SJSA1 (cell line): ENCODE measurements around the gene AATK. TPM values are rescaled to one million over a fixed set of nuclear protein-coding genes. Genes with fewer than 3 reads are reported as not detected.

Experiments
- DNase-seq, 2 experiments: peaks; one replicate each; pipeline ENCODE4 v3.0.0-alpha.2; 2015 to 2020; ENCODE audit warnings: low spot score in 2 of 2, low read depth in 1 of 2
- H3K27ac ChIP-seq: fragments of 250-450 bp; sonication (Bioruptor Pico); 2 replicates; pipeline ENCODE4 v1.5.1; 2020; ENCODE audit warnings: mild to moderate bottlenecking, moderate library complexity
- H3K27me3 ChIP-seq: fragments of 250-450 bp; sonication (Bioruptor Pico); replicated peaks from 2 replicates; pipeline ENCODE4 v1.5.1; 2020; ENCODE audit warnings: mild to moderate bottlenecking, moderate library complexity
- H3K36me3 ChIP-seq: fragments of 250-450 bp; sonication (Bioruptor Pico); 2 replicates; pipeline ENCODE4 v1.5.1; 2020; ENCODE audit warnings: mild to moderate bottlenecking
- H3K4me1 ChIP-seq: fragments of 250-450 bp; sonication (Bioruptor Pico); replicated peaks from 2 replicates; pipeline ENCODE4 v1.6.1; 2021; ENCODE audit warnings: mild to moderate bottlenecking
- H3K4me3 ChIP-seq: fragments of 250-450 bp; sonication (Bioruptor Pico); 2 replicates; pipeline ENCODE4 v1.5.1; 2020; ENCODE audit warnings: mild to moderate bottlenecking
- H3K9me3 ChIP-seq: fragments of 250-450 bp; sonication (Bioruptor Pico); replicated peaks from 2 replicates; pipeline ENCODE4 v1.5.1; 2020; ENCODE audit warnings: mild to moderate bottlenecking
- total RNA-seq: library from RNA; depleted of rRNA; stranded (reverse); fragments of >200 nt; shearing (Covaris generic); gene quantifications from 2 replicates; pipeline ENCODE4 v1.2.3, GENCODE V29; 2014; rRNA removed

The AATK gene, protein sequence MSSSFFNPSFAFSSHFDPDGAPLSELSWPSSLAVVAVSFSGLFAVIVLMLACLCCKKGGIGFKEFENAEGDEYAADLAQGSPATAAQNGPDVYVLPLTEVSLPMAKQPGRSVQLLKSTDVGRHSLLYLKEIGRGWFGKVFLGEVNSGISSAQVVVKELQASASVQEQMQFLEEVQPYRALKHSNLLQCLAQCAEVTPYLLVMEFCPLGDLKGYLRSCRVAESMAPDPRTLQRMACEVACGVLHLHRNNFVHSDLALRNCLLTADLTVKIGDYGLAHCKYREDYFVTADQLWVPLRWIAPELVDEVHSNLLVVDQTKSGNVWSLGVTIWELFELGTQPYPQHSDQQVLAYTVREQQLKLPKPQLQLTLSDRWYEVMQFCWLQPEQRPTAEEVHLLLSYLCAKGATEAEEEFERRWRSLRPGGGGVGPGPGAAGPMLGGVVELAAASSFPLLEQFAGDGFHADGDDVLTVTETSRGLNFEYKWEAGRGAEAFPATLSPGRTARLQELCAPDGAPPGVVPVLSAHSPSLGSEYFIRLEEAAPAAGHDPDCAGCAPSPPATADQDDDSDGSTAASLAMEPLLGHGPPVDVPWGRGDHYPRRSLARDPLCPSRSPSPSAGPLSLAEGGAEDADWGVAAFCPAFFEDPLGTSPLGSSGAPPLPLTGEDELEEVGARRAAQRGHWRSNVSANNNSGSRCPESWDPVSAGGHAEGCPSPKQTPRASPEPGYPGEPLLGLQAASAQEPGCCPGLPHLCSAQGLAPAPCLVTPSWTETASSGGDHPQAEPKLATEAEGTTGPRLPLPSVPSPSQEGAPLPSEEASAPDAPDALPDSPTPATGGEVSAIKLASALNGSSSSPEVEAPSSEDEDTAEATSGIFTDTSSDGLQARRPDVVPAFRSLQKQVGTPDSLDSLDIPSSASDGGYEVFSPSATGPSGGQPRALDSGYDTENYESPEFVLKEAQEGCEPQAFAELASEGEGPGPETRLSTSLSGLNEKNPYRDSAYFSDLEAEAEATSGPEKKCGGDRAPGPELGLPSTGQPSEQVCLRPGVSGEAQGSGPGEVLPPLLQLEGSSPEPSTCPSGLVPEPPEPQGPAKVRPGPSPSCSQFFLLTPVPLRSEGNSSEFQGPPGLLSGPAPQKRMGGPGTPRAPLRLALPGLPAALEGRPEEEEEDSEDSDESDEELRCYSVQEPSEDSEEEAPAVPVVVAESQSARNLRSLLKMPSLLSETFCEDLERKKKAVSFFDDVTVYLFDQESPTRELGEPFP (N-terminal part only)
- total RNA-seq = 0.18 TPM in 1 of 2 replicates, not detected in the other

DNA sequence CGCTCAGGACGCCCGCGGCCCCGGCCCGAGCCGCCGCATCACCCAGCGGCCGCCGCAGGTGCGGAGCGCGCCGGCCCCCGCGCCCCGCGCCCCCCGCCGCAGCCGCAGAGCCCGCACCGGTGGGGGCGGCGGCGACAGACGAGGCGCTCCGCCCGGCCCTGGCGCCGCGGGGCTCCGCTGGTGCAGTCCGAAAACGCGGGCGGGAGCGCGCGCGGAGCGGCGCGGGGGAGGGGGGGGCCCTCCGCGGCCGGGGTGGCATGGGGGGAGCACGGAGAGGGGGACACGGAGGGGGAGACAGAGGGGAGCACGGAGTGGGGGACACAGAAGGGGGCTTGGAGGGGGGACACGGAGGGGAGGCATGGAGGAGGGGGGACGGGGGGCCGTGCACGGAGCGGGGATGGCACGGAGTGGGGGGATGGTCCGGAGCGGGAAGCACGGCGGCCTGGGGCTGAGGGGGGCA is at the start of gene AATK:
Gene AATK, minus strand, starts transcription at position 189 of the 460 bp plus-strand sequence. CDS start 229 bp downstream, outside the sequence.
- peaks cover 71% of the 10 kb centered on the region for H3K27me3 ChIP-seq
- H3K9me3 ChIP-seq = peaks cover 6% of the 10 kb centered on the region
- no peak within 1 kb of the TSS for H3K4me3 ChIP-seq
- DNase-seq = no peak
- H3K27ac ChIP-seq = no peak within 1 kb of the TSS
- no peaks in the 10 kb centered on the region; the same call in 1 of the 2 replicates for H3K4me1 ChIP-seq
- H3K36me3 ChIP-seq = no peaks in the 10 kb centered on the region

DNA sequence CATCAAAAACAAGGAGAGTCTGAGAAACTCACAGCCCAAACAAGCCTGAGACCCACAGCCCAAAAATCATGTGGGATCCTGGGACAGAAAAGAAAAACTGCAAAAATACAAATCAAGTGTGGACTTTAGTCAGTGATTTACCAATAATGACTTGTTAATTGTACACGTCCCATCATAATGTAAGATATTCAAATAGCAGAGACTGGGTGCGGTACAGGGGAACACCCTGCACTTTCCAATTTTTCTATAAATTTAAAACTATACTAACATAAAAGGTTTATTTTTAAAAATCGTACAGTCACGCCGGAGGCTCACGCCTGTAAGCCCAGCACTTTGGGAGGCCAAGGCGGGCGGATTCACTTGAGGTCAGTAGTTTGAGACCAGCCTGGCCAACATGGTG is 48.0 kb upstream of the AATK start:
- Histone ChIP-seq H3K4me1 (no peaks in the 10 kb centered on the region), H3K4me3 (no peak overlapping the region), H3K36me3 (peaks cover 8% of the 10 kb centered on the region; the same call in 1 of the 2 replicates), H3K9me3 (no peaks in the 10 kb centered on the region), H3K27ac (no peak overlapping the region), H3K27me3 (no peaks in the 10 kb centered on the region)
- DNase-seq = no peak

DNA sequence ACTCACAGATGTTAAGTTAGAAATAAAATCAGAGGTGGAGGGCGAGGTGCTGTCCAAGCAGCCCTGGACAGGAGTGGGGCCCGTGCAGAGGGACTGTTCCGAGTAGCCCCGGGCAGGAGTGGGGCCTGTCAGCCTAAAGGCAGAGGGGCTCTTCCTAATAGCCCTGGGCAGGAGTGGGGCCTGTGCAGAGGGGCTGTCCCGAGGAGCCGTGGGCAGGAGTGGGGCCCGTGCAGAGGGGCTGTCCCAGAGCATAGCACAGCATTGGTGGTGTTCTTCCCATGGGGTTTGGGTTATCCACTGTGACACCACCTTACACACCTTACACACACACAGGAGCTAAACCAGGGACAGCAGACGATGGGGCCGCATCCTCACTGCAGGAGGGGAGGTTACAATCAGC is 46.3 kb upstream of the AATK start:
- H3K27ac ChIP-seq = no peak overlapping the region
- H3K9me3 ChIP-seq = no peaks in the 10 kb centered on the region
- no peaks in the 10 kb centered on the region for H3K27me3 ChIP-seq
- no peak for DNase-seq
- H3K4me3 ChIP-seq = no peak overlapping the region
- no peaks in the 10 kb centered on the region for H3K4me1 ChIP-seq
- H3K36me3 ChIP-seq = peaks cover 3% of the 10 kb centered on the region; the same call in 1 of the 2 replicates

DNA sequence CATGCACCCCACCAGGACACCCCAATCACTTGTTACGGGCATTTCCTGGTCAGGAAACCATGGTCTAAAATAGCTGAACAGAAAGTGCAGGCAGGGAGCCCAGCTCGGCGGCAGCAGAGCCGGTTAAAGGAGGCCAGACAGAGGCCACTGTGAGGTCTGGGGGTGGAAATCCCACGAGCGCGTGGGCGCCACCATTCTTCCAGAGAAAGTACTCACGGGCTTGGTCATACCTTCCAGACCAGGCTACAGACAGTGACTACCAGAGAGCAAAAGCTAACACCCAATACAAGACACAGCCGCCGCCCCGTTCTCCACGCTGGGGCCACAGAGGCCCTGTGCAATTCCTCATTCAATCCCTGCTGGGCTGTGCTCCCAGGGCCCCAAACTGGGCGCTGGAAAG is 44.8 kb upstream of the AATK start:
- DNase-seq = no peak
- Histone ChIP-seq H3K4me1 (no peaks in the 10 kb centered on the region), H3K9me3 (no peaks in the 10 kb centered on the region), H3K27ac (no peak overlapping the region), H3K4me3 (no peak overlapping the region), H3K27me3 (no peaks in the 10 kb centered on the region), H3K36me3 (peaks cover 7% of the 10 kb centered on the region)

DNA sequence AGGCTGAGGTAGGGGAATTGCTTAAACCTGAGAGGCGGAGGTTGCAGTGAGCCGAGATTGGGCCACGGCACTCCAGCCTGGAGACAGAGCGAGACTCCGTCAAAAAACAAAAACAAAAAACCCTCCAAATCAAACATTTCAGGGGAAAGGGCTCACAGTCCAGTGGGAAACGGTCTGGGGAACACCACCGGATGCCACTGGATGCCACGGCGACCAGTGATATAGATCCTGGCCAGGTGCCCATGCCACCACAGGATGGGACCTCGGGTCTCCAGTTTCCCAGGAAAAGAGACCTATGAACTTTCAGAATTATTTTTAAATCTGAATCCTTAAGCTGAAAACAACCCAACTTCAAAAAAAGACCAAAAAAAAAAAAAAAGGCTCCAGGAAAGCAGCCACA is 44.4 kb upstream of the AATK start:
- Histone ChIP-seq H3K27me3 (no peaks in the 10 kb centered on the region), H3K27ac (no peak overlapping the region), H3K9me3 (no peaks in the 10 kb centered on the region), H3K4me1 (no peaks in the 10 kb centered on the region), H3K36me3 (peaks cover 7% of the 10 kb centered on the region), H3K4me3 (no peak overlapping the region)
- DNase-seq = no peak

DNA sequence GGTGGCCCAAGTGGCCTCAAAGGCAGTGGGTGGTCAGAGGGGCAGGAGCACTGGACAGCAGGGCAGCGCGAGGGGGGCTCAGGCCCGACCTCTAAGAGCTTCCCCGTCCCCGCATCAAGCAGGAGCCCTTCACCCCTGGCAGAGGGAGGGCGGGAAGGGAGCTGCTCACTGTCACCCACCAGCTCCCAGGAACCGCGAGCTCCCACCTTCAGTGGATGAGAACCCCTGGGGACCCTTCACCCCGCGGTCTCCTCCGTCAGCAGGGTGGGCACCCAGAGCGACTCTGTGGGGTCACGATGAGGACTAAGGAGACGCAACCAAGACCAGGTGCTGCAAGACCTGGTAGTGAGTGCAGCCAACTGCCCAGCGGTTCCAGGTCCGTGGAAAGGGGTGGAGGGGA is 43.1 kb upstream of the AATK start:
- Histone ChIP-seq H3K4me1 (no peaks in the 10 kb centered on the region), H3K9me3 (no peaks in the 10 kb centered on the region; the same call in 1 of the 2 replicates), H3K36me3 (peaks cover 16% of the 10 kb centered on the region), H3K4me3 (no peak overlapping the region), H3K27me3 (no peaks in the 10 kb centered on the region), H3K27ac (no peak overlapping the region)
- no peak for DNase-seq

DNA sequence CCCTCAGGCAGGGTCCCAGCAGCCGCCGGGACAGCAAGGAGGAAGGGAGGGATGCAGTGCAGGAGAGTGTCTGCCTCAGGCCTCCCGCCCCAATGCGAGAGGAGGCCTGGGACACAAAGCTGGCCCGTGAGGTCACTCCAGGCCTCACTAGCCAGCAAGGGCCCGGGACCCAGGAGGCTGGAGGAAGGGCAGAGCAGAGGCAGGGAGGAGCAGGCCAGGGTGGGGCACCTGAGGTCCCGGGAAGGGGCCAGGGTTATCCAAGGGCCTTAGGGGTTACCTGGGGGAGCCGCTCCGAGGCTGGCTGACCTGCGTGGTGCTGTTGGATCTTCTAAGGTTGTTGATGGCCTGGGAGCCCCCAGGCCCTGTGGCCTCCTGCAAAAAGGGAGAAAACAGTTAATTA is 42.6 kb upstream of the AATK start:
- no peak for DNase-seq
- Histone ChIP-seq H3K9me3 (no peaks in the 10 kb centered on the region; the same call in 1 of the 2 replicates), H3K4me1 (no peaks in the 10 kb centered on the region), H3K4me3 (no peak overlapping the region), H3K27ac (no peak overlapping the region), H3K27me3 (no peaks in the 10 kb centered on the region), H3K36me3 (peaks cover 19% of the 10 kb centered on the region)

DNA sequence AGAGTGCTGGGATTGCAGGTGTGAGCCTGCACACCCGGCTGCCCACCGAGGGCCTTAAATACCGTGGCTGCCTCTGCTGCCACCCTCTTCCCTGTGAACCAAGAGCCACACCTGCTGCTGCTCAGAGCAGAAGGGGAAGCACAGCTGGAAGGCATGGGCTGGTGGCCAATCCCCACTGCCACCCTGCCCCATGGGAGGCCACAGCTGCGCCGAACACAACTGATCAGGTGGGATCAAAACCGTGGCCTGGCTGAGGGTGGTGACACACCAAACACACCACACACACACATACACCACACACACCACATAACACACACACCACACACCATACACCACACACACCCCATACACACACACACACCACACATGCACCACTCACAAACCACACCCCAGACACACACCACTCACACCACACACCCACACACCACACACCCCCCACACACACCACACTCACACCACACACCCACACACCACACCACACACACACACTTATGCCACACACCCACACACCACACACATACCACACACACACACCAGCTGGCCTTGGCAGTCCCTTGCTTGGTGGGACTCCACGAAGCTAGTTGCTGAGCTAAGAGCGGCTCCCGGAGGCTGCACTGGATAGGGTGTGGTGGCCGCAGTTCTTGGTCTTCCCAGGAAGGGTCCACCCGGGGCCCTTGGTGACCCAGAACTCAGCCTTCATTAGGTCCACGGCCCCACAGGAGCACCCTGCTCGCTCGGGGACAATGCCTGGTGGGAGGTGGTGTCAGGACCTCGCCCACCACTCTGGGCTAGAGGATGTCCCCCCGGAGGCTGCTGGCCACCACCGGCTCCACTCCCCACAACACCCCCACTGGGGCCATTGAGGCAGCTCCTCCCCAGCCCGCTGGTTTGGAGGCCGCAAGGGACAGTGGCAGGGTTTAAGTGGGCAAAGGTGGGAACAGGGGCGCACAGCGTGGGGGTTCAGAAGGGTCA is 41.9 kb upstream of the AATK start:
- no peaks in the 10 kb centered on the region; the same call in 1 of the 2 replicates for H3K9me3 ChIP-seq
- no peak for DNase-seq
- no peaks in the 10 kb centered on the region for H3K4me1 ChIP-seq
- no peaks in the 10 kb centered on the region for H3K27me3 ChIP-seq
- no peak overlapping the region for H3K27ac ChIP-seq
- H3K4me3 ChIP-seq = no peak overlapping the region
- peaks cover 24% of the 10 kb centered on the region for H3K36me3 ChIP-seq

DNA sequence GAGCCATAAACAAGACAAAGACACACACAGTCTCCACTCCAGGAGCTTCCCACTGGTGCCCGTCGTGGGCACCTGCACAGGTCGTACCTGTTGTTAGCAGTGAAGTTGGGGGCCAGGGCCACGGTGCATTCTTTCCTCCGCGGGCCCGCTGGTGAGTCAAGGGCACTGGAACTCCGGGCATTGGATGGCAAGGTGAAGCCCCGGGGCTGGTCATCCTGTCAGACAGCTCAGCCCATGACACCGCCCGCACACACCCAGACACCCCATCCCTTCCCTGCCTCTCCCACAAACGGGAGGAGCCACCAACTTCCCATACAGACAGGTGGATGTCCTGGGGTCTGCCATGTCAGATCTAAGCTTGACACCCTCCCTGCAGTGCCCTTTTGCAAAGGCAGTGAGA is 40.6 kb upstream of the AATK start:
- H3K27ac ChIP-seq = no peak overlapping the region
- DNase-seq = no peak
- H3K36me3 ChIP-seq = peaks cover 24% of the 10 kb centered on the region
- no peaks in the 10 kb centered on the region for H3K4me1 ChIP-seq
- H3K9me3 ChIP-seq = no peaks in the 10 kb centered on the region; the same call in 1 of the 2 replicates
- no peaks in the 10 kb centered on the region for H3K27me3 ChIP-seq
- H3K4me3 ChIP-seq = no peak overlapping the region

DNA sequence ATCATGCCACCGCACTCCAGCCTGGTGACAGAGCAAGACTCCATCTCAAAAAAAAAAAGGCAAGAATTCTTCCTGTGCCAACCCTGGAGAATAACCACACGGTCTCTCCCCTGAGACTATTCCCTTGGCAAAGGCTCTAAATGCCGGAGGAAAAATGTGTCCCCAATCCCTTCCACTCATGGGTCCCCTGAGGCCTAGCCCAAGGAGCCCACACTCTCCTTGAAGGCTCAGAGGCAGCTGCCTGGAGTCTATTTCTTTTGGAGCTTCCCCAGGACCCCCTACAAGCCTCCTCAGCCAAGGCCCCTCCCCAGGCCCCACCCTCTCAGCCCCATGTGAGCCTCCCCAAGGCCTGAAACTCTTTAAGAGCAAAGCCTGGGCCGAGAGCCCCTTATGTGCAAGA is 40.1 kb upstream of the AATK start:
- H3K4me1 ChIP-seq = no peaks in the 10 kb centered on the region
- H3K27me3 ChIP-seq = no peaks in the 10 kb centered on the region
- no peak overlapping the region for H3K27ac ChIP-seq
- H3K9me3 ChIP-seq = no peaks in the 10 kb centered on the region; the same call in 1 of the 2 replicates
- no peak overlapping the region for H3K4me3 ChIP-seq
- peaks cover 29% of the 10 kb centered on the region for H3K36me3 ChIP-seq
- no peak for DNase-seq

DNA sequence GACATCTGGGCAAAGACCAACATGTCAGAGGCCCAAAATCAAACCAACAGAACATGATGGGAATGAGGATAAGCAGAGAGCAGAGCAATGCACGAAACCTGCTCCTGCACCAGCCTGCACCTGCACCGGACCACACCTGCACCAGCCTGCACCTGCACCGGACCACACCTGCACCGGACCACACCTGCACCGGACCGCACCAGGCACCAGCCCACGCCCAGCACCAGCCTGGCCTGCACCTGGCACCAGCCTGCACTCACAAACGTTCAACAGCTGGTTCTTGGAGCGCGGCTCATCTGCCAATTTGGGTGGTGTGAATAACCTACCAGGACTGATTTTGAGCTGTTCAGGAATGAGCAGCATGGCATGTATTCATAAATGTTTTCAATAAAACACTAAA is 38.6 kb upstream of the AATK start:
- no peaks in the 10 kb centered on the region for H3K27me3 ChIP-seq

DNA sequence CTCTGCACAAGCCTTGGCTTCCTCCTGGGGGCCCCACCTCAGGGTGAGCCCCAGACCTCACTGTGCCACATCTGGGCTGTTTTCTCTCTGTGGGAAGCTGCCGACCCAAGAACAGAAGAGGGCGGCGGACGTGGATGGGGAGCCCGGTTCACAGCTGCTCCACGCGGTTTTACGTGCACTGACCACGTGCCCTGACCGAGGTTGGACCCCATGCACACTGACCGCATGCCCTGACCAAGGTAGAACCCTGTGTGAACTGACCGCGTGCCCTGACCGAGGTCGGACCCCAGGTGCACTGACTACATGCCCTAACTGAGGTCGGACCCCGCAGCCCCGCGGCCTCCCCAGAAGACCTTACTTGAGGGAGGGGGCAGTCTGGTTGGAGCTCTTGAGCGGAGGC is 37.1 kb upstream of the AATK start:
- H3K4me3 ChIP-seq = no peak overlapping the region
- H3K27ac ChIP-seq = no peak overlapping the region
- peaks cover 4% of the 10 kb centered on the region for H3K4me1 ChIP-seq
- DNase-seq = no peak
- H3K9me3 ChIP-seq = no peaks in the 10 kb centered on the region; the same call in 1 of the 2 replicates
- H3K36me3 ChIP-seq = peaks cover 53% of the 10 kb centered on the region
- H3K27me3 ChIP-seq = no peaks in the 10 kb centered on the region

More for the DNA sequence above, 38.6 kb upstream of the AATK start:
- Histone ChIP-seq H3K27ac (no peak overlapping the region), H3K9me3 (no peaks in the 10 kb centered on the region; the same call in 1 of the 2 replicates), H3K36me3 (peaks cover 40% of the 10 kb centered on the region), H3K4me1 (peaks cover 4% of the 10 kb centered on the region), H3K4me3 (no peak overlapping the region)
- no peak for DNase-seq
